HepG2 (cell line): ENCODE results near the gene DUSP22. TPM values are rescaled to one million over a fixed set of nuclear protein-coding genes. Genes with fewer than 3 reads are reported as not detected.
A peak's percentile ranks its signal among the peaks of the same experiment; 100 is the strongest.

Experiments used
- ATAC-seq: fragments of 200-7000 bp; cut with Tn5 transposase; 3 replicates; pipeline ENCODE4 v1.9.1; 2020; ENCODE audit warnings: mild to moderate bottlenecking, moderate library complexity
- BruUV-seq: library from RNA; stranded (reverse); fragments of 400-500 nt; replicated peaks from 2 replicates; lab custom pipeline; 2021; lab: Mats Ljungman, UMichigan
- CTCF ChIA-PET: fragments of 300-600 bp; formaldehyde crosslinking; extraction: SDS; loops from one replicate; lab custom pipeline; 2021; ENCODE audit warnings: low total read pairs, inconsistent platforms, low intra/inter-chr PET ratio; lab: Yijun Ruan, JAX
- POLR2A ChIA-PET: fragments of 350-600 bp; sonication (Branson Sonifier 250); formaldehyde crosslinking; loops from one replicate; lab custom pipeline; 2020; ENCODE audit warnings: antibody characterized with exemption, inconsistent platforms; lab: Yijun Ruan, JAX
- DNase-seq: peaks from one replicate; pipeline ENCODE4 v3.0.0-alpha.2; 2015; ENCODE audit warnings: low spot score
- FAIRE-seq: peaks from 3 replicates; lab custom pipeline; 2011; peaks lifted over from hg19 to GRCh38; lab: Jason Lieb, UNC
- H2AFZ ChIP-seq: one replicate; pipeline ENCODE4 v1.6.1; 2011; ENCODE audit warnings: low read length, inconsistent platforms
- H3K27ac ChIP-seq: fragments of 300-600 bp; 3 replicates; pipeline ENCODE4 v1.8.0; 2011; ENCODE audit warnings: mixed run types, mild to moderate bottlenecking, mixed read lengths, low read length, inconsistent platforms; ENCODE audit not compliant: insufficient read depth; ENCODE audit errors: extremely low read length
- H3K27me3 ChIP-seq, 2 experiments: fragments of 200-600 bp in 1 of 2; 2 replicates in 1 of 2; 3 replicates in 1 of 2; pipeline versions ENCODE4 v1.6.0 to v1.8.0; 2011; ENCODE audit warnings: low read length in 2 of 2, mild to moderate bottlenecking in 2 of 2, moderate library complexity in 2 of 2, inconsistent platforms in 1 of 2; ENCODE audit not compliant: insufficient read depth in 2 of 2, control insufficient read depth in 1 of 2
- H3K36me3 ChIP-seq, 2 experiments: fragments of 200-600 bp in 1 of 2; replicated peaks in 1 of 2; 2 replicates in 1 of 2; 3 replicates in 1 of 2; pipeline versions ENCODE4 v1.5.1 to v1.8.0; 2011; ENCODE audit warnings: low read length in 2 of 2, inconsistent platforms in 1 of 2; ENCODE audit not compliant: insufficient read depth in 2 of 2, control insufficient read depth in 1 of 2
- H3K4me1 ChIP-seq: 2 replicates; pipeline ENCODE4 v1.5.1; 2012; ENCODE audit warnings: low read length, inconsistent platforms; ENCODE audit not compliant: insufficient read depth
- H3K4me2 ChIP-seq: 2 replicates; pipeline ENCODE4 v1.6.0; 2011; ENCODE audit warnings: low read depth, low read length, inconsistent platforms
- H3K4me3 ChIP-seq, 3 experiments: fragments of 200-600 bp in 1 of 3; sonication (generic), shearing (Covaris generic) in 1 of 3; replicated peaks in 1 of 3; 2 replicates each; pipeline ENCODE4 v1.5.1; 2011 to 2016; ENCODE audit warnings: low read length in 3 of 3, inconsistent platforms in 2 of 3, low read depth in 2 of 3, mild to moderate bottlenecking in 2 of 3, control low read depth in 1 of 3, mixed read lengths in 1 of 3; ENCODE audit not compliant: insufficient read depth in 1 of 3
- H3K79me2 ChIP-seq: one replicate; pipeline ENCODE4 v1.6.1; 2011; ENCODE audit warnings: low read length, inconsistent platforms; ENCODE audit not compliant: insufficient read depth
- H3K9ac ChIP-seq: 2 replicates; pipeline ENCODE4 v1.6.0; 2011; ENCODE audit warnings: mild to moderate bottlenecking, low read depth, low read length, inconsistent platforms; ENCODE audit not compliant: insufficient read depth
- H3K9me3 ChIP-seq: 2 replicates; pipeline ENCODE4 v1.5.1; 2012; ENCODE audit warnings: mild to moderate bottlenecking, low read length
- H4K20me1 ChIP-seq: 2 replicates; pipeline ENCODE4 v1.6.0; 2011; ENCODE audit warnings: inconsistent platforms, mild to moderate bottlenecking, low read length, moderate library complexity; ENCODE audit not compliant: insufficient read depth
- BCL6 ChIP-seq: IDR thresholded peaks from 2 replicates; pipeline ENCODE4 v1.6.1; 2016; ENCODE audit warnings: missing genetic modification reagents, missing compliant biosample characterization
- DR1 ChIP-seq: sonication (generic); formaldehyde crosslinking; IDR thresholded peaks from 2 replicates; pipeline ENCODE4 v1.8.0; 2021; ENCODE audit warnings: mild to moderate bottlenecking, missing genetic modification reagents, inconsistent platforms
- KAT7 ChIP-seq: IDR thresholded peaks from 2 replicates; pipeline ENCODE4 v1.6.1; 2018; ENCODE audit warnings: borderline replicate concordance, missing compliant biosample characterization
- KLF6 ChIP-seq: IDR thresholded peaks from 2 replicates; pipeline ENCODE4 v1.8.0; 2016; ENCODE audit warnings: missing biosample characterization, missing genetic modification reagents
- NR0B2 ChIP-seq: sonication (generic); formaldehyde crosslinking; IDR thresholded peaks from 2 replicates; pipeline ENCODE4 v1.4.0; 2020; ENCODE audit warnings: mild to moderate bottlenecking, missing genetic modification reagents
- NRL ChIP-seq: sonication (generic); formaldehyde crosslinking; IDR thresholded peaks from 2 replicates; pipeline ENCODE4 v1.5.0; 2020; ENCODE audit warnings: missing genetic modification reagents, mild to moderate bottlenecking, moderate library complexity, borderline replicate concordance
- RFX3 ChIP-seq: IDR thresholded peaks from 2 replicates; pipeline ENCODE4 v1.6.1; 2016; ENCODE audit warnings: missing biosample characterization, missing genetic modification reagents
- SKIL ChIP-seq: sonication (generic); formaldehyde crosslinking; IDR thresholded peaks from 2 replicates; pipeline ENCODE4 v1.8.0; 2022; ENCODE audit warnings: missing genetic modification reagents, mild to moderate bottlenecking, moderate library complexity, borderline replicate concordance
- SRSF9 ChIP-seq: fragments of 200-400 bp; formaldehyde crosslinking; IDR thresholded peaks from 2 replicates; pipeline ENCODE4 v1.6.1; 2018; ENCODE audit warnings: borderline replicate concordance, mild to moderate bottlenecking, low read depth, low read length; ENCODE audit not compliant: insufficient read depth, poor library complexity, severe bottlenecking
- ZBTB2 ChIP-seq: sonication (generic); formaldehyde crosslinking; IDR thresholded peaks from 2 replicates; pipeline ENCODE4 v1.8.0; 2022; ENCODE audit warnings: low read depth, missing genetic modification reagents
- ZBTB34 ChIP-seq: sonication (generic); formaldehyde crosslinking; IDR thresholded peaks from 2 replicates; pipeline ENCODE4 v1.8.0; 2022; ENCODE audit warnings: mild to moderate bottlenecking, missing genetic modification reagents
- ZNF101 ChIP-seq: sonication (generic); formaldehyde crosslinking; IDR thresholded peaks from 2 replicates; pipeline ENCODE4 v1.4.0; 2020; ENCODE audit warnings: mild to moderate bottlenecking, low read depth, missing genetic modification reagents, borderline replicate concordance
- ZNF207 ChIP-seq: fragments of 450-650 bp; IDR thresholded peaks from 2 replicates; pipeline ENCODE4 v1.6.1; 2016; ENCODE audit warnings: antibody characterized with exemption, borderline replicate concordance
- ZNF768 ChIP-seq: sonication (generic); formaldehyde crosslinking; IDR thresholded peaks from 2 replicates; pipeline ENCODE4 v1.4.0; 2020; ENCODE audit warnings: missing genetic modification reagents
- ZNF775 ChIP-seq: sonication (generic); formaldehyde crosslinking; IDR thresholded peaks from 2 replicates; pipeline ENCODE4 v1.4.0; 2020; ENCODE audit warnings: missing genetic modification reagents, mild to moderate bottlenecking, moderate library complexity, borderline replicate concordance
- ZNF788 ChIP-seq: sonication (generic); formaldehyde crosslinking; IDR thresholded peaks from 2 replicates; pipeline ENCODE4 v1.5.0; 2020; ENCODE audit warnings: mild to moderate bottlenecking, missing genetic modification reagents, borderline replicate concordance
- ZNF850 ChIP-seq: sonication (generic); formaldehyde crosslinking; conservative IDR thresholded peaks from 2 replicates; pipeline ENCODE4 v1.9.0; 2021; ENCODE audit warnings: mild to moderate bottlenecking, missing genetic modification reagents
- WGBS: methylation state at CpG from one replicate; pipeline ENCODE4 v1.1.6; 2017; ENCODE audit warnings: low lambda C conversion rate; 5-methylcytosine and 5-hydroxymethylcytosine counted together
- in situ Hi-C: cut with HindIII; loops from 2 replicates; pipeline ENCODE4 v1.10.0; 2017; ENCODE audit warnings: low pct_unique_long_range_greater_than_20kb; ENCODE audit not compliant: extremely low pct_ligation_motif_present
- intact Hi-C: fragments of 100-400 bp; cut with micrococcal nuclease; formaldehyde crosslinking; loops from one replicate; pipeline ENCODE4 v1.10.0; 2022; ENCODE audit not compliant: unreplicated experiment
- polyA plus RNA-seq, 8 experiments: library from polyadenylated mRNA; depleted of rRNA in 3 of 8; stranded (reverse) in 7 of 8; unstranded in 1 of 8; fragments of >200 nt; fragmentation: Illumina TruSeq in 4 of 8; extraction: Trizol in 4 of 8; gene quantifications; 2 replicates each; pipeline versions ENCODE4 v1.2.1 to v1.2.3, GENCODE V29; 2011 to 2016; ENCODE audit warnings: low read depth in 4 of 8, missing spikeins in 1 of 8, mixed read lengths in 1 of 8; ENCODE audit not compliant: insufficient read depth in 1 of 8
- total RNA-seq, 5 experiments: library from RNA; depleted of rRNA; stranded (reverse); fragments of >200 nt; fragmentation: Illumina TruSeq; extraction: Trizol; gene quantifications; 2 replicates each; pipeline ENCODE4 v1.2.3, GENCODE V29; 2016; ENCODE audit warnings: low read depth in 1 of 5

The DUSP22 gene
- total and polyA plus RNA-seq, 2 of the 13 experiments (the other 11 are each of a cell fraction or from before 2014, with no cell fraction given): 20.2 to 32.8 TPM

- no TSS peak for BruUV-seq
- Histone ChIP-seq H3K4me3 (no peak overlapping the region), H4K20me1 (no peaks in the 10 kb centered on the region), H3K79me2 (no peaks in the 10 kb centered on the region), H2AFZ (no peak overlapping the region), H3K4me1 (no peaks in the 10 kb centered on the region), H3K9ac (no peak overlapping the region), H3K27me3 (peaks cover 0 to 7% of the 10 kb centered on the region in 2 experiments; a peak in 2 of 5 replicates), H3K36me3 (no peaks in the 10 kb centered on the region; a peak in 2 of 5 replicates), H3K4me2 (no peak overlapping the region), H3K27ac (no peak overlapping the region), H3K9me3 (no peaks in the 10 kb centered on the region)
- ChIA-PET CTCF (no interaction called here), POLR2A (no interaction called here)
- intact Hi-C loops (no loop called here), in situ Hi-C loops (no loop called here)
- DNase-seq: no peak
- ATAC-seq: no peak
- 61% methylated on average over 18 of the region's 18 CpGs for WGBS
- no peak for FAIRE-seq
- TF ChIP-seq BCL6: no peak
- TF ChIP-seq SRSF9: no peak
- TF ChIP-seq SKIL: no peak
- 0 out of 2 replicates have a peak, but pooled peaks have one; percentile 37 for TF ChIP-seq DR1 (CRISPR knock-in tag)
- TF ChIP-seq ZNF788 (CRISPR knock-in tag): peak; percentile 28; the same call in 1 of the 2 replicates
- TF ChIP-seq NRL (CRISPR knock-in tag): 0 out of 2 replicates have a peak, but pooled peaks have one; percentile 48
- no peak for TF ChIP-seq ZNF207
- no peak for TF ChIP-seq ZBTB2
- no peak for TF ChIP-seq ZBTB34 (CRISPR knock-in tag)
- peak; percentile 58; the same call in 1 of the 2 replicates for TF ChIP-seq NR0B2 (CRISPR knock-in tag)
- peak; percentile 19; the same call in 1 of the 2 replicates for TF ChIP-seq ZNF768
- no peak for TF ChIP-seq ZNF101
- TF ChIP-seq ZNF850 (CRISPR knock-in tag): no peak
- no peak for TF ChIP-seq KLF6 (CRISPR knock-in tag)
- TF ChIP-seq ZNF775 (CRISPR knock-in tag): no peak
- no peak for TF ChIP-seq RFX3 (CRISPR knock-in tag)
- TF ChIP-seq KAT7: no peak
Observed at GRCh38 chr6:353642-354614, 61.6 kb downstream of the DUSP22 start.
